GM21390 (cell line): Measurements from ENCODE around the gene PDE2A.

ENCODE experiments used
- ATAC-seq: cut with Tn5 transposase; IDR thresholded peaks from one replicate; pipeline ENCODE4 v1.9.1; 2021; ENCODE audit not compliant: unreplicated experiment

Gene PDE2A

GRCh38 chr11:72673943-72674828 lies at the start of gene PDE2A:
Gene PDE2A (minus strand): TSS chr11:72674422. CDS start chr11:72674207, 215 bp downstream.
- ATAC-seq: no peak

GRCh38 chr11:72723508-72723907 lies 49.3 kb upstream of the PDE2A start:
- no peak for ATAC-seq

GRCh38 chr11:72722050-72722748 lies 48.0 kb upstream of the PDE2A start:
- ATAC-seq: peak; percentile 77

GRCh38 chr11:72721689-72722049 lies 47.4 kb upstream of the PDE2A start:
- ATAC-seq: no peak

GRCh38 chr11:72721276-72721675 lies 47.1 kb upstream of the PDE2A start:
- no peak for ATAC-seq

GRCh38 chr11:72720784-72721183 lies 46.6 kb upstream of the PDE2A start:
- ATAC-seq: no peak

- no peak for ATAC-seq
These were observed 45.8 kb upstream of the PDE2A start for GRCh38 chr11:72720047-72720446.

GRCh38 chr11:72719551-72719950 lies 45.3 kb upstream of the PDE2A start:
- ATAC-seq: no peak

- ATAC-seq: no peak
These were observed 44.9 kb upstream of the PDE2A start for GRCh38 chr11:72719144-72719543.

GRCh38 chr11:72718101-72718501 lies 43.9 kb upstream of the PDE2A start:
- no peak for ATAC-seq

- ATAC-seq: no peak
These were observed 42.7 kb upstream of the PDE2A start for GRCh38 chr11:72716788-72717435.

GRCh38 chr11:72716290-72716689 lies 42.1 kb upstream of the PDE2A start:
- ATAC-seq: no peak

GRCh38 chr11:72712841-72713240 lies 38.6 kb upstream of the PDE2A start:
- ATAC-seq: no peak

GRCh38 chr11:72712168-72712751 lies 38.0 kb upstream of the PDE2A start:
- ATAC-seq: no peak

- ATAC-seq: no peak
These were observed 36.9 kb upstream of the PDE2A start for GRCh38 chr11:72711141-72711540.

- no peak for ATAC-seq
These were observed 36.1 kb upstream of the PDE2A start for GRCh38 chr11:72710278-72710677.

- ATAC-seq: no peak
These were observed 35.4 kb upstream of the PDE2A start for GRCh38 chr11:72709478-72710238.

GRCh38 chr11:72707032-72707431 lies 32.8 kb upstream of the PDE2A start:
- ATAC-seq: no peak

- no peak for ATAC-seq
These were observed 32.4 kb upstream of the PDE2A start for GRCh38 chr11:72706579-72706978.

- no peak for ATAC-seq
These were observed 31.5 kb upstream of the PDE2A start for GRCh38 chr11:72705442-72706365.
